A673 (cell line): ENCODE data around the gene MGAT3.

Experiments
- CTCF ChIP-seq: fragments of 300-800, 200-600 bp; sonication (generic); conservative IDR thresholded peaks from 2 replicates; pipeline ENCODE4 v1.5.1; 2017; ENCODE audit warnings: low read depth, mild to moderate bottlenecking, antibody characterized with exemption, low read length, moderate library complexity, mixed read lengths
- EZH2 ChIP-seq: fragments of 200-600 bp; sonication (generic); IDR thresholded peaks from 2 replicates; pipeline ENCODE4 v1.6.1; 2017; ENCODE audit warnings: borderline replicate concordance, low read depth, mild to moderate bottlenecking, mixed read lengths, antibody characterized with exemption, low read length; ENCODE audit not compliant: poor library complexity, severe bottlenecking

- TF ChIP-seq CTCF (no peak), EZH2 (no peak)
Measured at GRCh38 chr22:39479254-39479653, 22.4 kb downstream of the MGAT3 start.
